Esophagus mucosa (tissue), 1 donor: ENCODE data around the gene BRF1. TPM values are rescaled to one million over a fixed set of nuclear protein-coding genes. Genes with fewer than 3 reads are reported as not detected.

Experiments used
- ATAC-seq: fragments of 200-7000 bp; cut with Tn5 transposase; one replicate; pipeline ENCODE4 v1.9.1; 2020
- total RNA-seq: library from RNA; stranded (reverse); gene quantifications from one replicate; pipeline ENCODE4 v1.2.4, GENCODE V29; 2023
- donor health status: DM: yes; HTN: yes; CAD: no.

The BRF1 gene
- total RNA-seq, 1 donor from 2014 or later = 11.7 TPM

DNA sequence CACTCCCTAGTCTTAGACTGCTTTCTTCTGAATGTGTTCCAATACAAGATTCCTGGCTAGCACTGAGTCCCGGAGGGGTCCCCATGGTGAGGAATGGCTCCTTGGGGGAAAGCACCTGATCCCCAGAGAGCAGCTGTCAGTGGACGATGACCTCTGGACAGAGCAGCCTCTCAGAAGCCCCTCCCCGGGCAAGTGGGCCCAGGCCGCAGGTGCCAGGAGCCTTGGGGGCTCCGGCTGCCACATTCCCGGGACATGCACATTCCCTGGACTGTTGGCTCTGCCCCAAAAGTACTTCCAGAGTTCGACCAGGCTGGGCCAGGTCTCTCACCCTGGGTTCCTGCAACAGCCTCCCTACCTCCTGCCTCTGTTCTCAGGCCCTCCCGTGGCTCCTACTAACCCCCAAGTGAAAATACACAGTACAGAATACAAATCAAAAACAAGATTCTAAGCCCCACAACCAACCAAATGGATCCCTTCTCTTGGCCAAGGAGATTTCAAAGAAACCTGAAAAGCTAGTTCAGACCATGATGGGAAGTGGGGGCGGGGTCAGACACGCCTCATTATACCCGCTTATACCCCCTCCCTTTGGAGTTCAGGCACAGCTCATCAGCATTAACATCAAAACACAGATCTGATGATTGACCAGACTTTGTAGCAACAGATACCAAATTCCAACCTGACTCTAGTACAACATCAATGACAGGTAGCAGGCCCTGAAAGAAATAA lies 75.8 kb downstream of the BRF1 start:
- ATAC-seq = peak; percentile 65

DNA sequence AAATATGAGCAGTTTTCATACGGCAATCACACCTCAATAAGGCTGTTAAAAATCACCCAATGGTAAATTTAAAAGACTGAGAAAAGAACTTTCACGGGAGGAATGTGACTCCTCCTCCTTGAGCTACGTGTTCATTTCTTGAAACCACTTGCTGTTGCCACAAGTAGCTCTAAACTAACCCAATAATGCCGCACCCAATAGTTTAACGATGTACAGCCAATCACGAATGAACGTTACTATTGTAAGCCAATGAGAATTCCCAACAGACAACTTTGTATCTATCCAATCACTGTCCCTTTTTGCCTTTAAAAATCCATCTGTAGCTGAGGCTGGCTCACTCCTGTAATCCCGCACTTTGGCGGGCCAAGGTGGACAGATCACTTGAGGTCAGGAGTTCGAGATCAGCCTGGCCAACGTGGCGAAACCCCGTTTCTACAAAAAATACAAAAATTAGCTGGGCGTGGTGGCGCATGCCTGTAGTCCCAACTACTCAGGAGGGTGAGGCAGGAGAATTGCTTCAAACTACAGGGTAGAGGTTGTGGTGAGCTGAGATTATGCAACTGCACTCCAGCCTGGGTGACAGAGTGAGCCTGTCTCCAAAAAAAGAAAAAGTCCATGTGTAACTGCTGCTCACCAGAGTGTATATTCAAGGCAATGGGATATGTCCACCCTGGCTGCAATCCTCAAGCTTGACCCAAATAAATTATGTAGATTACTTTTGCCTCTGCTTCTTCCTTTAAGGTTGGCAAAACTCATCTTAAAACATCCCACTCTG lies 76.8 kb downstream of the BRF1 start:
- peak; percentile 52 for ATAC-seq

DNA sequence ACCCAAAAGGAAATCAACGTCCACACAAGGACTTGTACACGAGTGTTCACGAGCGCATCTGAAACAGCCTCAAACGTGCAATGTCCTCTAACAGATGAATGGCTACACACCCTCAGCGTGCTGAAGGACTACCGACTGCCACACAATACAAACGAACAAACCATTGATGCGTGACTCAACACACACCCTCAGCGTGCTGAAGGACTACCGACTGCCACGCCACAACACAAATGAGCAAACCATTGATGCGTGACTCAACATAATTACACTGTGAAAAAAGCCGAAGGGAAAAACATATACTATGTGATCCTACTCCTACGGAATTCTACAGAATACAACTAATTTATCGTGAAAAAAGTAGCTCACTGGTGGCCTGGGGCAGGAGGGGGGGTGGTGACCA lies 77.5 kb downstream of the BRF1 start:
- peak; percentile 92 for ATAC-seq

DNA sequence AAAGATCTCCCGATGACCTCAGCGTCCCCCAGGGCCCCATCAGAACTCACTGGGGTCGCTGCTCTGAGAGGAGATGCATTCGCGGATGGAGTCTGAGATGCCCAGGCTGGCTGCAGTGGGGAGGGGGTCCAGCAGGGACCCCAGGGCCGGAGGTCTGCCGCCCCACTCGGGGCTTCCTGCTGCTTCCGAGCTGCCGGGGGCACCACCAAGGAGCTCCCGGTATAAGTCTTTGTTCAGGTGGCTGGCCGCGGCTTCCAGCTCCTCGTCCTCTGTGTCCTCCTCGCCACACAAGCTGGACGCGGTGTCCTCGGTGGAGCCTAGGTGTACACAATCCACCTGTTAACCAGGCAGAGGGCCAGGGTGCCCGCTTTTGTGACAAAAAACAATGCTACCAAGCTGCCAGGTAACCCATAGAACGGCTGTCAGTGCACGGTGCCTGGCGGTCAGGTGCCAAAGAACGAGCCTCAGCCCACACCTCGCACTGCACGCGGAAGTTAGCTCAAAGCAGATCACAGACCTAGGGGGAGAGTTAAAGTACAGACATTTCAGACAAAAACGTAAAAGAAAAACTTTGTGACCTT lies 79.1 kb downstream of the BRF1 start:
- ATAC-seq = no peak

DNA sequence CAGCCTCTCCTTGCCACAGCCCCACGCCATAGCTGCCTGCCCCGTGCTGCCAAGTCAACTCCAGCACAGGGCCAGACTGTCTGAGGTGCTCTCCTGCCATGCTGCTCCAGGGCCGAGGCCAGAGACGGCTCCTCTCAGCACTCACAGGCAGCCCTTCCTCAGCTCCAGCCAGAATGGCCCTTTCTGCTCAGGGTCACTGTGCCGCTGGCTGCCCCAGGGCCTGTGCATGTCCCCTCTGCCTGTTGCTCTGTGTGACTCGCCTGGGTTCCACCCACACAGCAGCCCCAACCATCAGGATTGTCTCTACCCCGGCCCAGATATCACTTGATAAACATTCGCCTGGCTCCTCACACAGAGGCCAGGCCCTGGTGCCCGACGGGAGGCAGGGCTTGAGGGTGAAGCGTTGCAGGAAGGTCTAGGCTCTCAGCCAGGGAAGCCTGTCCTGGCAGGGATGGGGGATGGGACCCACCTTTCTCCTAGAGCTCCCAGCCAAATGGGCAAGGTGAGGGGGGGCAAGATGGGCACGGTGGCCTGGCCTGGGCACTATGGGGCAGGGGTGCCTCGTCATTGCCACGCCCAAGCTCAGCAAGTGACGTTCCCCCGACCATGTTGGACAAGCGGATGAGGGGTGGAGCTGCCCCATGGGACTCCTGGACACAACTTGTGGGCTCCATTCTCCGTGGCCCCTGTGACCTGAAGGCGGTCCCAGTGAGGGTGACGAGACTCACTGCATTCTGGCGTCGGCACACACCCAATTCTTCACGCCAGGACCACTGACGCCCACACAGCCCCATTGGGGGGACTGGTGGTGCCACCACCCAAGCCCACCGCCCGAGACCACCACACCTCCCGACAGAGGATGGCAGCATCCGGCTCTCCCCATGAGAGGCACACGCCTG lies 79.9 kb downstream of the BRF1 start:
- no peak for ATAC-seq

DNA sequence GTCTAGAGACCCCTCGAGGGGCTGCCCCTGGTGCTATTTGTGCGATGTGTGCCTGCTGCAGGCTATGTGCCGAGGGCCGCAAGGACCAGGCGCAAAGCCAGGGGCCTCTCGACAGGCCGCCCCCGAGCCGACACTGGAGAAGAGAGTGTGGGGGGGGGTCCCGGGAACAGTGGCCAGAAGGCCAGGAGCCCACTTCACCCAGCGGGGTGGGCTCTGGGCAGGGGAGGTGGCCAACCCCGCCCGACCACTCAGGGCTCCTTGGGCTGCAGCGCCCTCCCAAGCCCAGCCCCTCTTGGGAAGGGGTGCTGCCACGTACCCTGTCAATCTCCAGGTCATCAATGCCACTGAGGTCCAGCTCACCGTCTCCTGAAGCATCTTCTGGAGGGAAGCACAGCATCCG lies 81.0 kb downstream of the BRF1 start:
- no peak for ATAC-seq

DNA sequence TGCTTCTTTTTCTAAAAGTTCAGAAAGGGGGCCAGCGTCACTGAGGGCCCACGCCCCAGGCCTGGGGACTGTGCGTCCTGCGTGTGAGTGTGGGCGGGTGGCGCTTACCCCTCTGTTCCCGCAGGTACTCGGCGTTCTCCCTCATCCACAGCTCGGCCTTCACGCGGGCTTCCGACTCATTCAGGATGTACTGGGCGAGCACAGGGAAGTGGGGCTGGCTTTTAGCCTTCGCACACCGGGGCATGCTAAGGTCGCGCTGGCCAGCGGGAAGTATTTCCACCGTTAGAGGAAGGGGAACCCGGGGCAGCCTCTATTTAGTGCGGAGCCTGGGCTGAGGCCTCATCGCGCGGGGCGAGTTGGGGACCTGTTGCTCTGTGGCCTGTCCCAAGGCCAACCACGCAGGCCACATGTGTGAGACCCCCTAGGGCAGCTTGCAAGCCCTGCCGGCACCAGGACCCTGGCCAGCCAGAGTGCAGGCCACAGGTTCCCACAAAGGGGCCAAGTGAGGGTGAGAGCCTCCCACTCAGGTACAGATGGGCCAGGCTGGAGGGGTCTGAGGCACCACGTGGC lies 81.7 kb downstream of the BRF1 start:
- no peak for ATAC-seq

DNA sequence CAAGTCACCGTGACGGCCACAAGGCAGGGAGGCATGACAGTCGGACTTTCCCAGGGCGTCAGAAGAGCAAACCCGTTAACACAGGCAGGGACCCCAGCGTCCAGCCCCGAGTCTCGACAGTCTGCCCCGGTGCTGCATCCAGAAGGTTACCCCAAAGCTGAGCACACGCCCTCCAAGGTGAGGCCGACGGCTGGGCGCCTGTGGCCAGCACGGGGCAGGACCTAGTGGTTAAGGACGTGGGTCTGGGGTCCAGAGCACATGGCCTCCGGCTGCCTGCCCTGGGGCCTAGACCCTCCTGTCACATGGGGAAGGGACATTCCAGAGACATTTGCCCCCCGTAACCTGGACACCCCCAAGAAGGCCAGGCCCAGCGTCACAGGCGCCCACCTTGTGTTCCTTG lies 82.2 kb downstream of the BRF1 start:
- ATAC-seq = no peak

DNA sequence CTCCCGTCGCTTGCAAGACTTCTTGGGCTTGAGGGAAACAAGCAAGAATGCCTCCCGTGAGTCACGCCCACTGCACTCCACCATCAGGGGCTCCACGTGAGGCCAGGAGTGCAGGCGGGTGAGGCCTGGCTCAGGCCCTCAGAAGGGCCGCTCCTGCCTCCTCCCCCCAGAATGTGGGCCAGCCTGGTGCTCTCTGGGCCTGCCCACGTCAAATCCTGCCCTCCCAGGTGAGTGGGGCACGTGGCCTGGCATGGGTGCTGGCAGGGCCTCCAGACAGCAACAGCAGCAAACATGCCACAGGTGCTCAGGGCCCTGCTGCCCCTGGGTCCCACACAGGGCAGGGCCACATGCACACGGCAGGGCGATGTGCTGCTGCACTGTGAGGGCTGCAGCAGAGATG lies 83.0 kb downstream of the BRF1 start:
- ATAC-seq = no peak

DNA sequence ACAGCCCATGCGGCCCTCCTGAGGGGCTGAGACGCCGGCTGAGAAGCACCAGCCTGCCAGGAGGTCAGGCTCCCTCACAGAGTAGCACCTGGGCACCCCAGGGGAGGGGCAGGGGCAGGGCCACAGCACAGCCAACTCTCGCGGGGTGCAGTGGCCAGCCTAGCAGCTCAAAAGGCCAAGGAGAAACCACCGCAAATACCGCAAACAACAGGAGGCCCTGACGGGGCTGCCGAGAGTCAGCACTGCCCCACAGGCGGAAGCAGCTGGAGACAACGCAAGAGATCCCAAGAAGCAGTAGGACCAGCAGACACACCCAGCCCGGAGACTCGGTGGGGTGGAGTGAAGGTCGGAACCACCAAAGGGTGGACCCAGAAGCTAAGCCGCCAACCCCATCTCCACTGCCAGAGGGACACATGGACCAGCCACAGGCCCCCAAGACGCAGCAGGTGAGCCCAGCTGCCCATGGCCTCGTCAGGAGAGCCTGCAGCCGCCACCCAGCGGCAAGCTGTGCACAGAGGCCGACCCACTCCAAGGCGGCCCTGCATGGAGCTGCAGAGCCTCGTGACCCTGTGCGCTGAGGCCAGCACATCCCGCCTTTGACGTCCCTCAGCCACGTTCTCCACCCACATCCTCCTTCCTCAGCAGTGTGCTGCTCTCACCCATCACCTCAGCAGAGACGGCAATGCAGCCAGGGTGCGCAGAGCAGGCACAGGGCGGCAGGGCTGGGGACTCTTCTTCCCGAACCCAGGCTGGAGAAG lies 84.1 kb downstream of the BRF1 start:
- no peak for ATAC-seq

DNA sequence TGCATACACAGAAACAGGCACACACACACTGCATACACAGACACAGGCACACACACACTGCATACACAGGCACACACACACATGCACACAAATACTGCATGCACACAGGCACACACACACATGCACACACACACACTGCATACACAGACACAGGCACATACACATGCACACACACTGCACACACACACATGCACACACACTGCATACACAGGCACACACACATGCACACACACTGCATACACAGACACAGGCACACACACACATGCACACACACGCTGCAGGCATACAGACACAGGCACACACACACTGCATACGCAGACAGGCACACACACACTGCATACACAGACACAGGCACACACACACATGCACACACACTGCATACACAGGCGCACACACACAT lies 85.2 kb downstream of the BRF1 start:
- no peak for ATAC-seq

DNA sequence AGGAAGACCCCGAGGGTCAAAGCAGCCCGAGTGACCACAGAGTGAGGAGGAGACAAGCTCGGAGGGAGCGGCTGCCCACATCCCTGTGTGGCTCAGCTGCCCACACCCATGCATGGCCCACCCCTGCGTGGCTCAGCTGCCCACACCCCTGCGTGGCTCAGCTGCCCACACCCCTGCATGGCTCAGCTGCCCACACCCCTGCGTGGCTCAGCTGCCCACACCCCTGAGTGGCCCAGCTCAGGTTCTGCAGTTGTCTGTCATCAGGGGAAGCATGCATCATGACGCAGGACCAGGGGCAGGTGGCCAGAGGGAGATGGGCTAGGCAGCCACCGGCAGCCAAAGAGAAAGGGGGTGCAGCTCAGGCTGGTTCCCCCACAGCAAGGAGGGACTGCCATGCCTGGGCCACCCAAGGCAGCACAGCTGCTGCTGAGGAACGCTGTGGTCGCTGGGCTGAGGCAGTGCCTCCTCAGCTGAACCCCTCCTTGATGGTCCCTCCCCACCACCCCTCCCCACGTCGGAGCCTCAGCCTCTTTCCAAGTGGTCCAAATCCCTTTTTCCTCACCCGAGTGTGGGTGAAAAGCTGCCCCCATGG lies 86.4 kb downstream of the BRF1 start:
- ATAC-seq = no peak

DNA sequence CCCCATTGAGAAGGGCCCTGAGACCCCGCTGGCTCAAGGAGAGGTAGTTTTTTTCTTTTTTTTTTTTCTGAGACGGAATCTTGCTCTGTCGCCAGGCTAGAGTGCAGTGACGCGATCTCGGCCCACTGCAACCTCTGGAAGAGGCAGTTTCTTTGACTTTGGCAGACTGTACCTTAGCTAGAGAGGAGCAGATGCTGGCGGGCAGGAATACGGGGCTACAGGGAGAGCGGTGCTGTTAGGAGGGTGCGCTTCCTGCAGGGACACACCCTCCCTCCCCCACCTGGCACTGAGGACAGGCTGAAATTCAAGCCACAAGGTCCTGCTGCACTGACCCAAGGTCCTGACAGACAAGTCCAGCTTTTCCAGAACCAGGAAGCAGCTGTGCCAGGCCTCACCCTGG lies 87.4 kb downstream of the BRF1 start:
- no peak for ATAC-seq

DNA sequence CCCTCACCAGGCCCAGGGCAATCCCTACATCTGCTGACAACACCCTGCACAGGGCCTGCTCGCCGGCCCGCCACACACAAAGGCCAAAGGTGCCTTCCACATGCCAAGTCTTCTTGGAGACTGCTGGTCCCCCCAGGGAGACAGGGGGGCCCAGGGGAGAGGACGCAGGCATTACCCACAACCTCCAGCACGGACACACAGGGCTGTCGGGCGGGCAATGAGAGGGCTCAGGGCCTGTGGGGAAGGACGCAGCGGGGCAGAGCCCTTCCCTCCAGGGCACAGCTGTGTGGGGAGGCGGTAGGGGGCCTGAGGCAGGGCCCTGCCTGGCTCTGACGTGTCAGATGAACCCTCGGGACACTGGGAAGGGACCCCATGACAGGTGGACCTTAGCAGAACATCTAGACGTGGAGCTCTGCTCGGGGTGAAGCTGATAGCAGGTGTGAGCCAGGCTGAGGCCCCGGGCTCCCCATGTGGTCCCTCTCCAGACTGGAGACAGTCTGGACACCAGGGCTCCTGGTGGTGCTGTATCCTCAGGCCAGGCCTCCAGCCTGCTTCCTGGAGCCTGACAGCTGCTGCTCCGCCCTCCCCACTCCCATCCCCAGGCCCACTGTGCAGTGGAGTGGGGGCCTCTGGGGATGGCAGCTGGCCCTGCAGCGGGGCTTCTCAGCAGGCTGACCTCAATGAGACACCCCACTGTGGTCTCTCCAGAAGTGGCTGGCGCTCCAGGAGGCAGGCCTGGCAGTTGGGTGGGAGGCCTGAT lies 88.1 kb downstream of the BRF1 start:
- no peak for ATAC-seq

DNA sequence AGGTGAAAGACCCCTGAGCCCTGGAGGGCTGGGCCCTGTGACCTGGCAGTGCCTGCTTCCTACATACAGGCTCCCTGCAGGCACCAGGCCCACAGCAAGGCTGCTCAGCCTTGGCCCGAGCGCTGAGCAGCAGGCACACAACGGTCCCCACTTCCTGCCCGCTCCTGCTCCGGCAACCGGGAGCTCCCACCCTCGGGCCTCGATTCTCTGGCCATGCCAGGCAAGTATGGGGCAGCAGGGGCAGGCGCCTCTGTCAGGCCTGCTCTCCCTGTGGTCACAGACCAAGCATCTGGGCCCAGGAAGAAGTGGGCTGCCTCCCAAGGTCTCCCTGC lies 89.1 kb downstream of the BRF1 start:
- no peak for ATAC-seq

DNA sequence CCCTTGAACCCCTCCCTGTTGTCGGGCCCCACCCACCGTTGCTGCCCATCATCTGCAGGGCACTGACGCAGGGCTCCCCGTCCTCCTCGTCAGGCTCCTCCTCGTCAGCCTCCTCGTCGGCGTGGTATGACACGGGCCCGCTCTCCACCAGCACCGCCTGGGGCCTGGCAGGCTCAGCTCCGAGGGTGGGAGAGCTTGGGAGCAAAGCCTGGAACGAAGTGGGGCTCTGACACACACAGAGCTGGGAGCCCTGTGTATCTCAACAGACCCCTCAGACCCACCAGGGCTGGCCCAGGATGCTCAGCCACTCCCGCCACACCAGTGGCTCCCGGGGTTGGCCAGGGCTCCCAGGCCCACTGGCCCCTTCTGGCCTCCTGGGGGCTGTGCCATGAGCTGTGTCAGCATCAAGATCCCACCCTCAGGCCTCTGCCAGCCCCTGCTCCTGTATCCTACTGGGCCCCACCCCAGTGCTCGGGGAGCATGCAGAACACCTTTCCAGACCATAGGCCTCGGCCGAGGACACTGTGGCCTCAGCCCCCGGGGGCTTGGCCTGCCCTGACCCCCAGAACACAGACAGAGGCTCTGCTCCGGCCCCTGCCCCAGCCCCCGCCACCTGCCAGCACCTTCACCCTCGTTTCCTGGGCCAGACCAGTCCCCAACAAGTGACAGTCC lies 89.6 kb downstream of the BRF1 start:
- ATAC-seq = no peak

DNA sequence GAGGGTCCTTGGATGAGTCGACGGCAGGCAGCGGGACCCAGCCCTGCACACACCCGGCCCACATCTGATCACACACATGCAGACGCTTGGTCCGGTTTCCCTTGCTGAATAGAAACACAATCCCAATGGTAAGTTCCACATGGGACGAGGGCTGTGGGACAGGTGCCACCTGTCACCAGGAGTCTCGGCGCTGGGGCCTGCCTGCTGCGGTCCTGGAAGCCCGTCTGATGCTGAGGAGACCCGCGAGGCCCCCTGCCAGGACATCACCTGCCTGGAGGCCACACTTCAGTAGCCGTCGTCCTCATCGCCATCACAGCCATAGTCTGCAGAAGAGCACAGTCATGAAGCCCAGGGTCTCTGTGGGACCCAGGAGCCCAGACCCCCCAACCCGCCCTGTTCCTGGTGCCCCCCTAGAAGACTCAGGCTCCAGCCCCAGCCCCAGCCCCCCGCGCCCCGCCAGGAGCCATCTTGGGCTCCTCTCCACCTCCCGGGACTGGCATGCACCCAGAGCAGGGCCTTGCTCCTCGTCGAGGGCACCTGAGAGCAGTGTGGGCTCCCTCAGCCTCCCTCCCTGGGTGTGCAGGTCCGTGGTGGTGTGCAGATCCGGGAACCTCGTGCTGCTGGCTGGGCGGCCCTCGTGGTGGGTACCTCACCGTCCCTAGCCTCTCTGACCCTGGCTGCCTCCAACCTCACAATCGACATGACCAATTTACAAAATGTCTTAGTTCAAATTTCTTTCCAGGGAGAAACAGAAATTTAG lies 90.4 kb downstream of the BRF1 start:
- ATAC-seq = no peak

DNA sequence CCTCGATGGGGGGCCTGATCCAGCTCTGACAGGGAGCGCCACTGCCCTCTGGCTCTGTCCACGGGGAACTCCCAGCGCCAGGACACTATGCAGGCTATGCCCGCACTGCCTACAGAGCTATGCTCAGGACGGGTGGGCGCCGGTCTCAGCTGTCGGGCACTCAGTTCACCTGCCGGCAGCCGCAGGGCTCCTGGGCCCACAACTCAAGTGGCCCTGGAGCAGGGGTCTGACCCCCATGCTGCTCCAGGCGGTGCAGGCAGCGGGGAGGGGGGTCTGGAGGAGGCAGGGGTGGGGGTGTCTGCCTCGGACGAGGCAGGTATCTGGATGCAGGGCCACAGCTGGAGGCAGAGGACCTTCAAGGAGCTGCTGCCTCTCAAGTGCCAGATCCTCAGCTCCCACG lies 91.2 kb downstream of the BRF1 start:
- no peak for ATAC-seq

DNA sequence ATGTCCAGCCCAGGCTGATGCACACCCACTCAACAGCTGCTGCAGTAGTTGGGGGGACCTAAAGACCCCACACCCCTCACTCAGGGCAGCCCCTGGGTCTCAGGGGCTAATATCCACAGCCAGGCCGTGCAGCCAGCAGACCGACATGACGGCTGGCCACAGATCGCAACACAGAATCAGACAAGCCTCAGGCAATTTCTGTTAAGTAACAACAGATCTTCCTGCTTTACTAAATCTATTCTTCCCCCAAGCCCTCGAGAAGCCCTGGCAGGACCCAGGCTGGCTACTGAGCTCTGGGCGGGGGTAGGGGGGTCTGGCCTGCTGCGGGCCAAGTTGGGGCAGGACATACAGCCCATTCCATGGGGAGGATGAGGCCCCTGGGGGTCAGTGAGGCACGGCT lies 91.7 kb downstream of the BRF1 start:
- ATAC-seq = no peak

DNA sequence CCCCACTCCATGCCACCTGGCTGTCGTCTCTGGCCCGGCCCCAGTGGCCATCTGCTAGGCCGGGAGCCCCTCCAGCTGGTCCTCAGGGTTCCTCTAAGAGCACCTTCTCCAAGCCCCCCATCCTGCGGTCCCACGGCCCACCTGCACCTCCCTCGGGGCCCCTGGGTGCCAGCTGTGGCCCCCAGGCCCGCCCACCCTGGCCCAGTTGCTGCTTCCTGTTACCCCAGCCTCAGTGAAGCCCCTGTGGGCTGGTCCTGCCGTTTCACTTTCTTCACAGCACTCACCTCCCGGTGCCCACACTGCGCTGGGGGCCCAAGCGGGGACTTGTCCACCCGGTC lies 92.1 kb downstream of the BRF1 start:
- ATAC-seq = no peak
